HCT116 (cell line): ENCODE measurements around the gene APBA2. TPM values are rescaled to one million over a fixed set of nuclear protein-coding genes. Genes with fewer than 3 reads are reported as not detected.

ENCODE experiments used
- ATAC-seq: fragments of 200-7000 bp; cut with Tn5 transposase; 2 replicates; pipeline ENCODE4 v1.9.1; 2020; ENCODE audit warnings: mild to moderate bottlenecking, moderate library complexity
- BruUV-seq: library from RNA; stranded (reverse); fragments of 400-500 nt; replicated peaks from 2 replicates; lab custom pipeline; 2021; lab: Mats Ljungman, UMichigan
- CTCF ChIA-PET: fragments of 300-600 bp; sonication (Branson Sonifier 250); formaldehyde crosslinking; loops from one replicate; lab custom pipeline; 2021; ENCODE audit warnings: antibody characterized with exemption; lab: Charles Lee
- POLR2A ChIA-PET: fragments of 300-600, 350-600 bp; sonication (Branson Sonifier 250); formaldehyde crosslinking; loops from one replicate; lab custom pipeline; 2021; ENCODE audit warnings: antibody characterized with exemption; lab: Charles Lee
- RAD21 ChIA-PET, 2 experiments: fragments of 300-600 bp; sonication (Branson Sonifier 250); formaldehyde crosslinking; loops; one replicate each; lab custom pipeline; 2023; ENCODE audit warnings: low total read pairs in 2 of 2; ENCODE audit not compliant: uncharacterized antibody in 2 of 2, unreplicated experiment in 2 of 2, low non-redundant PET in 1 of 2; lab: Charles Lee
- DNase-seq: peaks from one replicate; pipeline ENCODE4 v3.0.0-alpha.2; 2010; ENCODE audit warnings: low read depth, low spot score
- H2AFZ ChIP-seq: fragments of 200-600 bp; shearing (Covaris generic), sonication (generic); 2 replicates; pipeline ENCODE4 v1.6.1; 2017; ENCODE audit warnings: low read depth, mixed run types, mixed read lengths, antibody characterized with exemption, low read length; ENCODE audit not compliant: poor library complexity, severe bottlenecking
- H3K27ac ChIP-seq: 2 replicates; pipeline ENCODE4 v1.5.1; 2012; ENCODE audit warnings: low read depth, low read length
- H3K27me3 ChIP-seq: fragments of 200-600 bp; sonication (generic); 2 replicates; pipeline ENCODE4 v1.6.1; 2016; ENCODE audit warnings: mixed run types, low read length, mixed read lengths; ENCODE audit not compliant: insufficient read depth
- H3K36me3 ChIP-seq, 2 experiments: fragments of 200-500 bp in 1 of 2; fragments of 200-600 bp in 1 of 2; sonication (Bioruptor generic) in 1 of 2; sonication (generic) in 1 of 2; 2 replicates each; pipeline versions ENCODE4 v1.5.1 to v1.6.1; 2014 to 2016; ENCODE audit warnings: low read length in 2 of 2, inconsistent platforms in 1 of 2, mixed read lengths in 1 of 2, mixed run types in 1 of 2; ENCODE audit not compliant: insufficient read depth in 2 of 2, control insufficient read depth in 1 of 2
- H3K4me1 ChIP-seq, 2 experiments: fragments of 200-600 bp in 1 of 2; sonication (generic) in 1 of 2; 2 replicates each; pipeline versions ENCODE4 v1.5.1 to v1.6.1; 2012 to 2017; ENCODE audit warnings: low read length in 2 of 2, inconsistent platforms in 1 of 2, mild to moderate bottlenecking in 1 of 2, mixed read lengths in 1 of 2, mixed run types in 1 of 2, moderate library complexity in 1 of 2; ENCODE audit not compliant: insufficient read depth in 2 of 2, control insufficient read depth in 1 of 2
- H3K4me2 ChIP-seq: fragments of 200-600 bp; sonication (generic); 2 replicates; pipeline ENCODE4 v1.6.1; 2017; ENCODE audit warnings: mixed run types, low read length, mixed read lengths
- H3K4me3 ChIP-seq, 2 experiments: fragments of 200-600 bp in 1 of 2; sonication (generic) in 1 of 2; replicated peaks in 1 of 2; 2 replicates each; pipeline ENCODE4 v1.5.1; 2011 to 2016; ENCODE audit warnings: low read length in 2 of 2, control low read depth in 1 of 2, low read depth in 1 of 2, mild to moderate bottlenecking in 1 of 2, mixed read lengths in 1 of 2, mixed run types in 1 of 2
- H3K79me2 ChIP-seq: fragments of 200-600 bp; sonication (generic); 2 replicates; pipeline ENCODE4 v1.6.1; 2017; ENCODE audit warnings: mild to moderate bottlenecking, mixed run types, low read length, moderate library complexity, mixed read lengths; ENCODE audit not compliant: insufficient read depth
- H3K9ac ChIP-seq: fragments of 200-600 bp; sonication (generic); 2 replicates; pipeline ENCODE4 v1.6.1; 2016; ENCODE audit warnings: low read length, mixed read lengths
- H3K9me2 ChIP-seq: fragments of 200-600 bp; sonication (generic), shearing (Covaris generic); 2 replicates; pipeline ENCODE4 v1.6.1; 2017; ENCODE audit warnings: mixed run types, mild to moderate bottlenecking, moderate library complexity; ENCODE audit not compliant: insufficient read depth
- H3K9me3 ChIP-seq, 2 experiments: fragments of 200-500 bp in 1 of 2; fragments of 200-600 bp in 1 of 2; sonication (Bioruptor generic) in 1 of 2; sonication (generic) in 1 of 2; 2 replicates each; pipeline ENCODE4 v1.6.1; 2014 to 2017; ENCODE audit warnings: low read length in 2 of 2, mixed read lengths in 2 of 2, inconsistent platforms in 1 of 2, low read depth in 1 of 2, mild to moderate bottlenecking in 1 of 2, mixed run types in 1 of 2, moderate library complexity in 1 of 2; ENCODE audit not compliant: control insufficient read depth in 1 of 2, insufficient read depth in 1 of 2
- H4K20me1 ChIP-seq: fragments of 200-600 bp; sonication (generic), shearing (Covaris generic); 2 replicates; pipeline ENCODE4 v1.6.1; 2017; ENCODE audit warnings: mixed run types, mild to moderate bottlenecking, moderate library complexity; ENCODE audit not compliant: insufficient read depth
- CBX3 ChIP-seq: IDR thresholded peaks from 2 replicates; pipeline ENCODE4 v1.6.1; 2012; ENCODE audit warnings: low read depth
- EGR1 ChIP-seq: IDR thresholded peaks from 2 replicates; pipeline ENCODE4 v1.6.1; 2012; ENCODE audit warnings: low read depth
- ELF1 ChIP-seq: IDR thresholded peaks from 2 replicates; pipeline ENCODE4 v1.6.1; 2012; ENCODE audit warnings: low read depth, borderline replicate concordance
- EZH2 ChIP-seq: fragments of 200-600 bp; sonication (generic); IDR thresholded peaks from 2 replicates; pipeline ENCODE4 v1.6.1; 2017; ENCODE audit warnings: antibody characterized with exemption, mixed run types
- EZH2phosphoT487 ChIP-seq: fragments of 200-600 bp; IDR thresholded peaks from 2 replicates; pipeline ENCODE4 v1.6.1; 2018; ENCODE audit warnings: antibody characterized with exemption, borderline replicate concordance
- FOSL1 ChIP-seq: IDR thresholded peaks from 2 replicates; pipeline ENCODE4 v1.6.1; 2012; ENCODE audit warnings: low read depth
- JUND ChIP-seq: IDR thresholded peaks from 2 replicates; pipeline ENCODE4 v1.6.1; 2012
- POLR2A ChIP-seq: IDR thresholded peaks from 2 replicates; pipeline ENCODE4 v1.7.0; 2011; ENCODE audit warnings: borderline replicate concordance; ENCODE audit not compliant: insufficient read depth, insufficient read length; ENCODE audit errors: extremely low read depth
- RAD21 ChIP-seq: IDR thresholded peaks from 2 replicates; pipeline ENCODE4 v1.6.1; 2012; ENCODE audit warnings: low read depth, mild to moderate bottlenecking
- REST ChIP-seq: IDR thresholded peaks from 2 replicates; pipeline ENCODE4 v1.6.1; 2012; ENCODE audit warnings: low read depth
- SIN3A ChIP-seq: IDR thresholded peaks from 2 replicates; pipeline ENCODE4 v1.6.1; 2012; ENCODE audit warnings: low read depth
- SP1 ChIP-seq: IDR thresholded peaks from 2 replicates; pipeline ENCODE4 v1.6.1; 2012; ENCODE audit warnings: low read depth
- SRF ChIP-seq: IDR thresholded peaks from 2 replicates; pipeline ENCODE4 v1.6.1; 2012; ENCODE audit warnings: low read depth
- TCF7L2 ChIP-seq: IDR thresholded peaks from 2 replicates; pipeline ENCODE4 v1.7.0; 2011; ENCODE audit warnings: borderline replicate concordance, inconsistent platforms; ENCODE audit not compliant: insufficient read depth, insufficient read length; ENCODE audit errors: extremely low read depth
- ZFX ChIP-seq: fragments of 450-650 bp; IDR thresholded peaks from 2 replicates; pipeline ENCODE4 v1.6.1; 2017
- ZNF274 ChIP-seq: fragments of 200-500 bp; sonication (Bioruptor generic); IDR thresholded peaks from 2 replicates; pipeline ENCODE4 v1.6.1; 2014; ENCODE audit warnings: mild to moderate bottlenecking, low read depth, low read length, inconsistent platforms
- intact Hi-C: fragments of 100-400 bp; cut with micrococcal nuclease; formaldehyde crosslinking; loops from 2 replicates; pipeline ENCODE4 v1.10.0; 2022
- total RNA-seq: library from RNA; stranded (reverse); gene quantifications from one replicate; pipeline ENCODE4 v1.2.1, GENCODE V29; 2021; ENCODE audit not compliant: unreplicated experiment

Gene APBA2
- total RNA-seq, 1 experiment from 2014 or later = 0.47 TPM

DNA sequence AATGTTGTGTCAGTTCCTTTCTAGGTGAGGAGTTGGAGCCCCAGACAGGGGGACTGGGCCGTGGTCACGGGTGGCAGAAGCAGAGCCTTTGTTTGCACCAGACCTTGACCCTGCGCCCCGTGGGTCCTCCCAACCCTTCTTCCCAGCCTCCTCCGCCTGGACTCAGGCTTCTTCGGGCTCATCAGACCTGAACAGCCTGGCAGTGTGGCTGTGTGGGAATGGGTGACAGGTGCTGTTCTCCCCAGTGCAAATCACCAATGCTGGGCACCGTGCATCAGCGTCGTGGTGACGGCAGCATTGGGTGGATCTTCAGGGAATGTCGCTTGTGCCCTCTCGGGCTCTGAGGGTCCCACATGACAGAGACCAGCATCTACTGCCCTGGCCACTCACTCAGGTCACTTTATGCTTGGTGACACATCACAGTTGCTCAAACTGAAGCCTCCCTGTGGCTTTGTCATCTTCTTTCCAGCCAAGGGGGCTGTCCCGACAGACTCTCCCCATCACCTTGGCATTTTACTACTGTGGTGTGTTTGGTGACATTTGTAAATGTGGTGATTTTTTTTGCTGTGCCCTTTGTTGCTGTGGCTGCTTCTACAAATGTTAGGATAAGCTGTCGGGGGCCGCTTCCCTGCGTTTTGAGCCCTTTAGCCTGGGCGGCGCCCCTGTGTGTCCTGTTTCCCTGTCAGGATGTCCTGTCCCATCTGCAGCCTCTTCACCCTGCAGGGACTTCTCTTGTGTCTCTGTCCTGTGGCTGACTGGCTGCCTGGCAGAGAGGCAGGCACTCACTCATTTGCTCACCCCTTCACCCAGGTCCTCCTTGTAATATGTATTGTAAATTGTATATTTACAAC lies 14.5 kb downstream of the APBA2 start:
- TF ChIP-seq RAD21 (no peak), REST (no peak), TCF7L2 (no peak), ELF1 (no peak), ZNF274 (no peak), EGR1 (no peak), CBX3 (no peak), SP1 (no peak), EZH2phosphoT487 (no peak), SIN3A (no peak), JUND (no peak), SRF (no peak), ZFX (no peak), FOSL1 (no peak), EZH2 (no peak), POLR2A (no peak)
- BruUV-seq = no TSS peak
- ChIA-PET POLR2A (no interaction called here), CTCF (no interaction called here), RAD21 (no interaction called here)
- Histone ChIP-seq H3K4me2 (no peak overlapping the region), H3K27ac (no peak overlapping the region), H4K20me1 (no peaks in the 10 kb centered on the region), H3K4me3 (no peak overlapping the region), H3K4me1 (peaks cover 2 to 7% of the 10 kb centered on the region in 2 experiments; a peak in 3 of 4 replicates), H3K36me3 (no peaks in the 10 kb centered on the region), H3K27me3 (no peaks in the 10 kb centered on the region), H3K9ac (no peak overlapping the region), H3K79me2 (no peaks in the 10 kb centered on the region), H2AFZ (no peak overlapping the region), H3K9me3 (no peaks in the 10 kb centered on the region), H3K9me2 (no peaks in the 10 kb centered on the region)
- intact Hi-C loops = no loop called here
- ATAC-seq (no peak), DNase-seq (no peak)
